Astrocyte (in vitro differentiated cells and primary cell): ENCODE measurements around the gene TAS1R1. TPM values are rescaled to one million over a fixed set of nuclear protein-coding genes. Genes with fewer than 3 reads are reported as not detected.
A peak's percentile ranks its signal among the peaks of the same experiment; 100 is the strongest.

Experiments
- DNase-seq: peaks from one replicate; pipeline ENCODE4 v3.0.0-alpha.2; 2010; ENCODE audit warnings: low read depth
- FAIRE-seq: peaks from 2 replicates; lab custom pipeline; 2011; peaks lifted over from hg19 to GRCh38; lab: Jason Lieb, UNC
- H2AFZ ChIP-seq: 2 replicates; pipeline ENCODE4 v1.6.0; 2012; ENCODE audit warnings: low read depth, low read length, inconsistent platforms
- H3K27ac ChIP-seq: 2 replicates; pipeline ENCODE4 v1.5.1; 2011; ENCODE audit warnings: low read depth, low read length, inconsistent platforms
- H3K27me3 ChIP-seq: 2 replicates; pipeline ENCODE4 v1.6.0; 2011; ENCODE audit warnings: low read length, inconsistent platforms; ENCODE audit not compliant: insufficient read depth
- H3K36me3 ChIP-seq: 2 replicates; pipeline ENCODE4 v1.5.1; 2011; ENCODE audit warnings: low read length, inconsistent platforms; ENCODE audit not compliant: insufficient read depth
- H3K4me1 ChIP-seq: 2 replicates; pipeline ENCODE4 v1.5.1; 2011; ENCODE audit warnings: low read length, inconsistent platforms; ENCODE audit not compliant: insufficient read depth
- H3K4me2 ChIP-seq: 2 replicates; pipeline ENCODE4 v1.6.0; 2012; ENCODE audit warnings: low read length, inconsistent platforms
- H3K4me3 ChIP-seq: 2 replicates; pipeline ENCODE4 v1.5.1; 2011; ENCODE audit warnings: low read depth, mild to moderate bottlenecking, low read length, inconsistent platforms; ENCODE audit not compliant: insufficient read depth
- H3K79me2 ChIP-seq: 2 replicates; pipeline ENCODE4 v1.6.0; 2012; ENCODE audit warnings: mild to moderate bottlenecking, low read length, inconsistent platforms; ENCODE audit not compliant: insufficient read depth
- H3K9ac ChIP-seq: 2 replicates; pipeline ENCODE4 v1.6.0; 2012; ENCODE audit warnings: mild to moderate bottlenecking, low read length, inconsistent platforms
- H3K9me3 ChIP-seq: 2 replicates; pipeline ENCODE4 v1.5.1; 2012; ENCODE audit warnings: low read depth, mild to moderate bottlenecking, low read length, inconsistent platforms; ENCODE audit not compliant: insufficient read depth
- H4K20me1 ChIP-seq: 2 replicates; pipeline ENCODE4 v1.6.0; 2012; ENCODE audit warnings: low read length, inconsistent platforms; ENCODE audit not compliant: insufficient read depth
- H3K27ac Mint-ChIP-seq: one replicate; pipeline ENCODE4 v1.8.0; 2021; ENCODE audit warnings: mild to moderate bottlenecking, mixed read lengths; ENCODE audit not compliant: unreplicated experiment
- H3K27me3 Mint-ChIP-seq: one replicate; pipeline ENCODE4 v1.8.0; 2021; ENCODE audit warnings: low read depth, mixed read lengths; ENCODE audit not compliant: unreplicated experiment
- H3K36me3 Mint-ChIP-seq: one replicate; pipeline ENCODE4 v1.8.0; 2021; ENCODE audit warnings: low read depth, mixed read lengths; ENCODE audit not compliant: unreplicated experiment
- H3K4me1 Mint-ChIP-seq: one replicate; pipeline ENCODE4 v1.8.0; 2021; ENCODE audit warnings: low read depth, mixed read lengths; ENCODE audit not compliant: unreplicated experiment
- H3K4me3 Mint-ChIP-seq: one replicate; pipeline ENCODE4 v1.8.0; 2021; ENCODE audit warnings: mild to moderate bottlenecking, moderate library complexity, mixed read lengths; ENCODE audit not compliant: unreplicated experiment
- H3K9me3 Mint-ChIP-seq: one replicate; pipeline ENCODE4 v1.8.0; 2021; ENCODE audit warnings: mild to moderate bottlenecking, mixed read lengths; ENCODE audit not compliant: unreplicated experiment
- EZH2 ChIP-seq: IDR thresholded peaks from 2 replicates; pipeline ENCODE4 v1.6.1; 2012; ENCODE audit warnings: mild to moderate bottlenecking, low read length, inconsistent platforms; ENCODE audit not compliant: insufficient read depth
- total RNA-seq: library from RNA; stranded (reverse); gene quantifications from 2 replicates; pipeline ENCODE4 v1.2.1, GENCODE V29; 2021
- TF ChIP-seq, protein P1 (sequence below): IDR thresholded peaks from 2 replicates; pipeline ENCODE4 v1.5.1; 2011; ENCODE audit warnings: low read depth, mild to moderate bottlenecking, inconsistent platforms, low read length, moderate library complexity; ENCODE audit not compliant: insufficient read depth

TAS1R1 gene
- total RNA-seq, 1 donor from 2014 or later: not detected

DNA sequence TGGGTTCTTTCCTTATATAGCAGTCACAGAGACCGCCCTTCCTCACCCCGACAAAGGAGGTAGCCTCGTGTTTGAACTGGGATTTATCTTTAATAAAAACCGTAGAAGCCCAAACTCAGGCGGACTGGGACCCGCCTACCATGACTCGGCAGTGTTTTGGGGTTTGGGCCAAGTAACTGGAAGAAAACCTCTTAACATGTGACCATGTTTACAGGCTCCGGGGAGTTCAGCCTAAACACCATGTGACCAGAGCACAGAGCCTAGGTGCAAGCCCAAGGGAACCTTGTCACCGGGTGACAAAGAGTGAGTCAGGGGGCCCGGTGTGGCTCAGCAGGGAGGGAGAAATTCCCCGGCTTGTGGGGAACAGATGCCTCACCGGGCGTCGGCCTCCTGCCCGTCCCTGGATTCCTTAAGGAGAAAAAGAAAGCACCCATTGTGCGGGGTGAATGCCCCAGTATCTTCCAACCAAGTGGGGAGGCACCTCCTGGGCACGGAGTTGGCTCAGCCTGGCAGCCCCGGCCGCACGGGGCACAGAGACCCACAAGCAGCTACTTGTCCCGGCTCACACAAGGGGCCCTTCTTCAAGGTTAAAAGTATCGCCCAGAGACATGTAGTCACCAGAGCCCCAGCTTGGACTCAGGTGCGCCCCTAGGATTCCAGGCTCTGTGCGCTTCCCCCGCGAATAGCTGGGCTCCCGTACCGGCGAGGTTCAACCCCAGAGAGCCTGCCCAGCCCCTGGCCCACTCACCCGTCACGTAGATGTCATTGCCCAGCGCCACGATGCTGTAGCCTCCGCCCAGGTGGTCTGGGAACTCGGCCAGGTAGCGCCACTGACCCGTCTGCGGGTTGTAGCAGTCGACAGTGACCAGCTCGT, 46.2 kb downstream of the TAS1R1 start:
- H2AFZ ChIP-seq: no peak overlapping the region
- Mint-ChIP-seq H3K9me3 (no peaks in the 10 kb centered on the region), H3K36me3 (peaks cover 10% of the 10 kb centered on the region), H3K27me3 (no peaks in the 10 kb centered on the region), H3K27ac (peak overlapping the region; percentile 93), H3K4me1 (peaks cover 16% of the 10 kb centered on the region), H3K4me3 (peak overlapping the region; percentile 98)
- H4K20me1 ChIP-seq: peaks cover 55% of the 10 kb centered on the region
- no peaks in the 10 kb centered on the region for H3K27me3 ChIP-seq
- H3K4me1 ChIP-seq: peaks cover 39% of the 10 kb centered on the region
- peak overlapping the region; percentile 77 for H3K4me3 ChIP-seq
- peaks cover 6% of the 10 kb centered on the region for H3K36me3 ChIP-seq
- H3K9ac ChIP-seq: peak overlapping the region; percentile 90
- peak overlapping the region; percentile 94 for H3K4me2 ChIP-seq
- DNase-seq (peak; percentile 88), FAIRE-seq (no peak)
- TF ChIP-seq, protein P1, sequence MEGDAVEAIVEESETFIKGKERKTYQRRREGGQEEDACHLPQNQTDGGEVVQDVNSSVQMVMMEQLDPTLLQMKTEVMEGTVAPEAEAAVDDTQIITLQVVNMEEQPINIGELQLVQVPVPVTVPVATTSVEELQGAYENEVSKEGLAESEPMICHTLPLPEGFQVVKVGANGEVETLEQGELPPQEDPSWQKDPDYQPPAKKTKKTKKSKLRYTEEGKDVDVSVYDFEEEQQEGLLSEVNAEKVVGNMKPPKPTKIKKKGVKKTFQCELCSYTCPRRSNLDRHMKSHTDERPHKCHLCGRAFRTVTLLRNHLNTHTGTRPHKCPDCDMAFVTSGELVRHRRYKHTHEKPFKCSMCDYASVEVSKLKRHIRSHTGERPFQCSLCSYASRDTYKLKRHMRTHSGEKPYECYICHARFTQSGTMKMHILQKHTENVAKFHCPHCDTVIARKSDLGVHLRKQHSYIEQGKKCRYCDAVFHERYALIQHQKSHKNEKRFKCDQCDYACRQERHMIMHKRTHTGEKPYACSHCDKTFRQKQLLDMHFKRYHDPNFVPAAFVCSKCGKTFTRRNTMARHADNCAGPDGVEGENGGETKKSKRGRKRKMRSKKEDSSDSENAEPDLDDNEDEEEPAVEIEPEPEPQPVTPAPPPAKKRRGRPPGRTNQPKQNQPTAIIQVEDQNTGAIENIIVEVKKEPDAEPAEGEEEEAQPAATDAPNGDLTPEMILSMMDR: no peak
- no peak for TF ChIP-seq EZH2
- peaks cover 59% of the 10 kb centered on the region for H3K79me2 ChIP-seq
- H3K9me3 ChIP-seq: no peaks in the 10 kb centered on the region
- H3K27ac ChIP-seq: peak overlapping the region; percentile 95

DNA sequence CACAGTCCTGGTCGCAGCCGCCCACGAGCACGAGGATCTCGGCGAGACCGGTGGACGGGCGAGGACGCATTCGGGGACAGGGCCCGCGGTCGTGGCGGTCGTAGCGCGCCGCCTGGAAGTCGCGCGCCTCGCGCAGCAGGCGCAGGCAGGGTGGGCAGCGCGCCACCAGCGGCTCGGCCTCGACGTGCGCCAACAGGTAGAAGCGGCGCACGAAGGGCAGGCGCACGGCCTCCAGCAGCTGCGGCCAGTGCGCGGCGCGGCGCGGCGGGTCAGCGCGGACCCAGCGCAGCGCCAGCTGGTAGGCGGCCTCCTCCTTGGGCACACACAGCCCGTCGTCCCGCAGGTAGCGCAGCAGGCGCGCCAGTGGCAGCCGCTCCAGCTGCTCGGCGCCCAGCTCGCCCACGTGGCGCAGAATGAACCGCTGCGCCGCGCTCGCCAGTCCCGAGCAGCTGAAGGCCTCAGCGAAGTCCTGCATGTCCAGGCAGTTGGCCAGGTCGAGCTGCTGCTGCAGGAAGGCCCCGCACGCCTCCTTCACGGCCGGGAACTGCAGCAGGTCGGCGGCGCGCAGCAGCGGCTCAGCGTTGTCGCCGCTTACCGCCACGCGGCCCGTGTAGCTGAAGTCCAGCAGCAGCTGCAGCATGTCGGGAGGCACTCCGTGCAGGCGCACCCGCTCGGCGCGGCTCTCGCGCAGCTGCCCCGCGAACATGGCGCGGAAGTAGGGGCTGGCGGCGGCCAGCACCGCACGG, 47.0 kb downstream of the TAS1R1 start:
- Histone ChIP-seq H3K27me3 (no peaks in the 10 kb centered on the region), H2AFZ (peak overlapping the region; percentile 39), H3K4me3 (peak overlapping the region; percentile 77), H3K9ac (peak overlapping the region; percentile 90), H3K4me1 (peaks cover 39% of the 10 kb centered on the region), H4K20me1 (peaks cover 47% of the 10 kb centered on the region), H3K9me3 (no peaks in the 10 kb centered on the region), H3K79me2 (peaks cover 51% of the 10 kb centered on the region), H3K36me3 (peaks cover 3% of the 10 kb centered on the region), H3K4me2 (peak overlapping the region; percentile 94), H3K27ac (peak overlapping the region; percentile 95)
- Mint-ChIP-seq H3K27me3 (no peaks in the 10 kb centered on the region), H3K27ac (peak overlapping the region; percentile 93), H3K9me3 (no peaks in the 10 kb centered on the region), H3K4me1 (peaks cover 15% of the 10 kb centered on the region), H3K4me3 (peak overlapping the region; percentile 98), H3K36me3 (peaks cover 7% of the 10 kb centered on the region)
- DNase-seq (peak; percentile 58), FAIRE-seq (no peak)
- TF ChIP-seq EZH2: no peak
- TF ChIP-seq, protein P1: no peak
